ENCODE data around the gene MRPL39.

Gene MRPL39

DNA sequence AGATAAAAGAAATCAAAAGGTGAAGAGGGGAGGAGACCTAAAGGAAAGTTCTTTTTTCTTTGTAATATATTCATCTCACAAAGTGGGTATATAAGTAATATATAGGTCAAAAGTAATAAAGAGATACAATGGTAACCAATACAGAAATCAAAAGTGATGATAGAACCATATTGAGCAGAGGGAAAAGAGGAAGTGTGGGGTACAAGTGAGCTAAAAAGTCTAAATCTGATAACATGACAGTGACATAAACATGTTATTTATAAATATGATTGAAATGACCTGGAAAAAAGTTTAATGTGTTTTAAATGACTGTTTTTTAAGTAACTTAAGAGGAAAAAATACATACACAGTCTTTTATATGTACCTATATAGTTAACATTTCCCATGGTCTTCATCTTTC is 70.5 kb downstream of the MRPL39 start:
- DNase-seq (ENCODE audit: low read depth) = no peak

DNA sequence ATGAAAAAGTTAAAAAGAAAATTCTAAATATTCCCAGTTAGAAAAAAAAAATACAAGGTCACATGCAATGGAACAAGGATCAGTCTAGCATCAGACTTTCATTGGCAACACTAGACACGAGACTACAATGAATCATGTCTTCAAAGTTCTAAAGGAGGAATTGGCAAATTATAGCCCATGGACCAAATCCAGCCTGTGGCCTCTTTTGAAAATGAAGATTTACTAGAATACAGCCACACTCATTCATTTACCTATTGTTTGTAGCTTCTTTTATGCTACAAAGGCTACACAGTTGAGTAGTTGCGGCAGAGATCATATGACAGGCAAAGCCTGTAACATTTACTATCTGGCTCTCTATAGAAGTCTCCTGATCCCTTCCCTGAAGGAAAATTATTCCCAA is 71.4 kb downstream of the MRPL39 start:
- no peak for DNase-seq (ENCODE audit: low read depth)

Data from T follicular helper cell (primary cell).